ENCODE results near the gene NATD1. TPM values are rescaled to one million over a fixed set of nuclear protein-coding genes. Genes with fewer than 3 reads are reported as not detected.

Gene NATD1
- total and polyA plus RNA-seq, 2 experiments from 2014 or later: 2.1 to 8.1 TPM

GRCh38 chr17:21239680-21240368 is 13.4 kb downstream of the NATD1 start:
- Histone ChIP-seq H3F3A (replicated peaks; ENCODE audit: low read depth) (peaks cover 3% of the 10 kb centered on the region; the same call in 1 of the 2 replicates), H4K20me1 (replicated peaks; ENCODE audit: insufficient read depth) (no peaks in the 10 kb centered on the region; the same call in 1 of the 2 replicates), H3K27me3 (ENCODE audit: insufficient read depth) (no peaks in the 10 kb centered on the region), H2AFZ (peak overlapping the region; percentile 76; the same call in 1 of the 2 replicates), H3K4me1 (ENCODE audit: insufficient read depth) (peaks cover 10% of the 10 kb centered on the region), H3K36me3 (ENCODE audit: insufficient read depth) (no peaks in the 10 kb centered on the region), H3K79me2 (replicated peaks; ENCODE audit: insufficient read depth) (no peaks in the 10 kb centered on the region), H3K4me2 (peak overlapping the region; percentile 57), H3K9me2 (ENCODE audit: insufficient read depth) (no peaks in the 10 kb centered on the region), H3K4me3 (no peak overlapping the region), H3K27ac (ENCODE audit: low read depth) (peak overlapping the region; percentile 62; the same call in 1 of the 2 replicates)
- no peaks in the 10 kb centered on the region; the same call in 2 of the 3 replicates for H3K36me3 Mint-ChIP-seq (ENCODE audit: low read depth)
- H3K27ac Mint-ChIP-seq: no peak overlapping the region; the same call in 1 of the 2 replicates
- peaks cover 17% of the 10 kb centered on the region for H3K4me1 Mint-ChIP-seq
- no peak for TF ChIP-seq EZH2 (IDR thresholded peaks at IDR 0.05; ENCODE audit: low read depth, unreplicated experiment)
- TF ChIP-seq POLR2AphosphoS5 (IDR thresholded peaks at IDR 0.05; ENCODE audit: low read depth): no peak
- TF ChIP-seq CTCF (conservative IDR thresholded peaks at IDR 0.05; ENCODE audit: low read depth in 2 of 2): peak; percentile 49 to 68
- DNase-seq (ENCODE audit: low spot score) (peak; percentile 72), ATAC-seq (peak; percentile 76)
- H3K27me3 Mint-ChIP-seq (ENCODE audit: insufficient read depth, low read depth, poor library complexity): peaks cover 6% of the 10 kb centered on the region
- 0 out of 3 replicates have a peak overlapping the region, but pooled peaks have one; percentile 10 for H3K4me3 Mint-ChIP-seq
- H3K9me3 Mint-ChIP-seq: no peaks in the 10 kb centered on the region; the same call in 2 of the 3 replicates

GRCh38 chr17:21235921-21236320 is 17.3 kb downstream of the NATD1 start:
- Mint-ChIP-seq H3K27ac (no peak overlapping the region), H3K4me1 (peaks cover 13% of the 10 kb centered on the region), H3K27me3 (ENCODE audit: insufficient read depth, low read depth, poor library complexity) (peaks cover 13% of the 10 kb centered on the region), H3K9me3 (no peaks in the 10 kb centered on the region; the same call in 2 of the 3 replicates), H3K4me3 (no peak overlapping the region), H3K36me3 (ENCODE audit: low read depth) (no peaks in the 10 kb centered on the region; the same call in 2 of the 3 replicates)
- Histone ChIP-seq H3K79me2 (replicated peaks; ENCODE audit: insufficient read depth) (no peaks in the 10 kb centered on the region), H3K27ac (ENCODE audit: low read depth) (no peak overlapping the region), H3K9me2 (ENCODE audit: insufficient read depth) (no peaks in the 10 kb centered on the region), H3K36me3 (ENCODE audit: insufficient read depth) (no peaks in the 10 kb centered on the region), H3K4me3 (no peak overlapping the region), H3K27me3 (ENCODE audit: insufficient read depth) (no peaks in the 10 kb centered on the region), H3K4me2 (no peak overlapping the region), H3K4me1 (ENCODE audit: insufficient read depth) (peaks cover 10% of the 10 kb centered on the region), H3F3A (replicated peaks; ENCODE audit: low read depth) (peaks cover 3% of the 10 kb centered on the region; the same call in 1 of the 2 replicates), H2AFZ (no peak overlapping the region), H4K20me1 (replicated peaks; ENCODE audit: insufficient read depth) (no peaks in the 10 kb centered on the region)
- no peak for ATAC-seq
- DNase-seq (ENCODE audit: low spot score): no peak
- TF ChIP-seq EZH2 (IDR thresholded peaks at IDR 0.05; ENCODE audit: low read depth, unreplicated experiment): no peak
- no peak for TF ChIP-seq ZNF462 (CRISPR knock-in tag; IDR thresholded peaks at IDR 0.05)
- TF ChIP-seq NANOG (IDR thresholded peaks at IDR 0.05; ENCODE audit: borderline replicate concordance): no peak
- no peak for TF ChIP-seq ETS1 (IDR thresholded peaks at IDR 0.05)
- TF ChIP-seq STAT1 (IDR thresholded peaks at IDR 0.05; ENCODE audit: unreplicated experiment): no peak
- no peak for TF ChIP-seq JUNB (IDR thresholded peaks at IDR 0.05; ENCODE audit: unreplicated experiment)

All from GM23338 (cell line).